ENCODE data around the gene PRKCD.

The PRKCD gene

DNA sequence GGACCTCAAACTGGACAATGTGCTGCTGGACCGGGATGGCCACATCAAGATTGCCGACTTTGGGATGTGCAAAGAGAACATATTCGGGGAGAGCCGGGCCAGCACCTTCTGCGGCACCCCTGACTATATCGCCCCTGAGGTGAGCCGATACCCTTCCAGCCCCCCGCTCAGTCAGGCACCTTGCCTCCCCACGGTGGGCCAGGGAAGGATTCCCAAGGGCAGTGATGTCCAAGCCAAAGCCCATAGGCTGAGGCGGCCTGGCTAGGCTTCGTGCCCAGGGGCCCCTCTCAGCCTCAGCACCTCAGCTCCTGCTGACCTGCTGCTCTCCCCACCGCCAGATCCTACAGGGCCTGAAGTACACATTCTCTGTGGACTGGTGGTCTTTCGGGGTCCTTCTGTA is 27.7 kb downstream of the PRKCD start:
- no peak for DNase-seq (ENCODE audit: low read depth)
- TF ChIP-seq POLR2A (IDR thresholded peaks at IDR 0.05; ENCODE audit: extremely low read depth, insufficient read length), result no peak
- no peak for TF ChIP-seq MYC (IDR thresholded peaks at IDR 0.05; ENCODE audit: low read depth, low read length)

DNA sequence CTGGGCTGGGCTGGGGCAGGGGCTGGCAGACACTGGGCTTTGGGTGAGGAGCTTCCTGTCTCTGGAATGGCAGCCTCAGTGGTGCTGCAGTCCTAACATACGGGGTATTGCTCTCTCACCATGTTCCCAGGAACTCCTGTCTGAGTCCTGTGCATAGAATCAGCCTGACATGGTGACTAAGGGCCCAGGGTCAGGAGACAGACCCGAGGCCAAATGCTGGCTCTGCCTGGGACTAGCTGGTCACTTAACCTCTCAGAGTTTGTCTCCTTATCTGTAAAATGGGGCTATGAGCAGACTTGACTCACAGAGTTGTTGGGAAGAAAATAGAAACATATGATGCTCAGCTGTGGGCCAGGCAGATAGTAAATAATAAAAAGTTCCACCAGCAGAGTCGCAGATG is 28.3 kb downstream of the PRKCD start:
- no peak for DNase-seq (ENCODE audit: low read depth)
- no peak for TF ChIP-seq MYC (IDR thresholded peaks at IDR 0.05; ENCODE audit: low read depth, low read length)
- no peak for TF ChIP-seq POLR2A (IDR thresholded peaks at IDR 0.05; ENCODE audit: extremely low read depth, insufficient read length)
- TF ChIP-seq, protein P1, sequence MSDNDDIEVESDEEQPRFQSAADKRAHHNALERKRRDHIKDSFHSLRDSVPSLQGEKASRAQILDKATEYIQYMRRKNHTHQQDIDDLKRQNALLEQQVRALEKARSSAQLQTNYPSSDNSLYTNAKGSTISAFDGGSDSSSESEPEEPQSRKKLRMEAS (IDR thresholded peaks at IDR 0.05; ENCODE audit: low read depth, low read length), result no peak
- TF ChIP-seq, protein P2, sequence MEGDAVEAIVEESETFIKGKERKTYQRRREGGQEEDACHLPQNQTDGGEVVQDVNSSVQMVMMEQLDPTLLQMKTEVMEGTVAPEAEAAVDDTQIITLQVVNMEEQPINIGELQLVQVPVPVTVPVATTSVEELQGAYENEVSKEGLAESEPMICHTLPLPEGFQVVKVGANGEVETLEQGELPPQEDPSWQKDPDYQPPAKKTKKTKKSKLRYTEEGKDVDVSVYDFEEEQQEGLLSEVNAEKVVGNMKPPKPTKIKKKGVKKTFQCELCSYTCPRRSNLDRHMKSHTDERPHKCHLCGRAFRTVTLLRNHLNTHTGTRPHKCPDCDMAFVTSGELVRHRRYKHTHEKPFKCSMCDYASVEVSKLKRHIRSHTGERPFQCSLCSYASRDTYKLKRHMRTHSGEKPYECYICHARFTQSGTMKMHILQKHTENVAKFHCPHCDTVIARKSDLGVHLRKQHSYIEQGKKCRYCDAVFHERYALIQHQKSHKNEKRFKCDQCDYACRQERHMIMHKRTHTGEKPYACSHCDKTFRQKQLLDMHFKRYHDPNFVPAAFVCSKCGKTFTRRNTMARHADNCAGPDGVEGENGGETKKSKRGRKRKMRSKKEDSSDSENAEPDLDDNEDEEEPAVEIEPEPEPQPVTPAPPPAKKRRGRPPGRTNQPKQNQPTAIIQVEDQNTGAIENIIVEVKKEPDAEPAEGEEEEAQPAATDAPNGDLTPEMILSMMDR (IDR thresholded peaks at IDR 0.05; ENCODE audit: low read depth, low read length), result no peak
- no peak overlapping the region for H3K4me3 ChIP-seq (ENCODE audit: low read depth, low read length)

More for the DNA sequence above, 27.7 kb downstream of the PRKCD start:
- H3K4me3 ChIP-seq (ENCODE audit: low read depth, low read length), result no peak overlapping the region

DNA sequence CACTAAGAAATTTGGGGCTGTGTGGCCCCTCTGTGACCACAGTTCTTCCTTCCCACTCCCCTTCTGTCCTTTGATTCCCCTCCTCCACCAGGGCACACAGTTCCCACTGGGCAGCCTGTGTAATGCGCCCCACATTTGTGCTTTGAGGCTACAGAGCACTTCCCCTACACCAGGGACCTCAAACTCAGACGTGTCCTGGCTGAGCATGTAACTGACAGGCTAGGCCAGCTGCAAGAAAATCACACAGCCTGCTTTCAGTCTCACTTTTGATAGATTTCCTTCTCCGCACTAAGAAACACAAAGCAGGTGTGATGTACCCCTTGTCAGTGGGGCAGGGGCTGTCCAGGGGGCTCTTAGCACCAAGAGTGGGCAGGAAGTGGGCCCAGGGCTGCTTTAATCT is 29.6 kb downstream of the PRKCD start:
- no peak overlapping the region for H3K4me3 ChIP-seq (ENCODE audit: low read depth, low read length)
- TF ChIP-seq POLR2A (IDR thresholded peaks at IDR 0.05; ENCODE audit: extremely low read depth, insufficient read length), result no peak
- no peak for TF ChIP-seq MYC (IDR thresholded peaks at IDR 0.05; ENCODE audit: low read depth, low read length)
- TF ChIP-seq, protein P2 (IDR thresholded peaks at IDR 0.05; ENCODE audit: low read depth, low read length), result no peak
- DNase-seq (ENCODE audit: low read depth), result no peak

DNA sequence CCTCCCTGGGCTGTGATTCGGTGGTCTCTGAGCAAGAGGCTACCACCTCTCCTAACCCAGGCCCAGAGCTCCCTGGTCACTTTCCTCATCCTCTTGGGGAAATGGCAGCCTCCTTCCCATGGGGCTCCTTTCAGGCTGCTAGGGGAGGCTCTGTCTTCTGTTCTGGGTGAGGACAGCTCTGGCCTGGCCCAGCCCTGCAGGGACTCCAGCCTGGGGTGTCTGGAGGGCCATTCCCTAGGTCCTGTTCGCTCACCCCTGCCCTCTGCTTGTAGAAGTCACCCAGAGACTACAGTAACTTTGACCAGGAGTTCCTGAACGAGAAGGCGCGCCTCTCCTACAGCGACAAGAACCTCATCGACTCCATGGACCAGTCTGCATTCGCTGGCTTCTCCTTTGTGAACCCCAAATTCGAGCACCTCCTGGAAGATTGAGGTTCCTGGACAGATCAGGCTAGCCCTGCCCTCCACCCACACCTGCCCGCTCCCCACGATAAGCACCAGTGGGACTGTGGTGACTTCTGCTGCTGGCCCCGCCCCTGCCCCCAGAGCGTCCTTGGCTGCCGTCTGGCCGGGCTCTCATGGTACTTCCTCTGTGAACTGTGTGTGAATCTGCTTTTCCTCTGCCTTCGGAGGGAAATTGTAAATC is 30.9 kb downstream of the PRKCD start:
- TF ChIP-seq, protein P2 (IDR thresholded peaks at IDR 0.05; ENCODE audit: low read depth, low read length), result no peak
- TF ChIP-seq, protein P1 (IDR thresholded peaks at IDR 0.05; ENCODE audit: low read depth, low read length), result no peak
- no peak for DNase-seq (ENCODE audit: low read depth)
- no peak overlapping the region for H3K4me3 ChIP-seq (ENCODE audit: low read depth, low read length)

DNA sequence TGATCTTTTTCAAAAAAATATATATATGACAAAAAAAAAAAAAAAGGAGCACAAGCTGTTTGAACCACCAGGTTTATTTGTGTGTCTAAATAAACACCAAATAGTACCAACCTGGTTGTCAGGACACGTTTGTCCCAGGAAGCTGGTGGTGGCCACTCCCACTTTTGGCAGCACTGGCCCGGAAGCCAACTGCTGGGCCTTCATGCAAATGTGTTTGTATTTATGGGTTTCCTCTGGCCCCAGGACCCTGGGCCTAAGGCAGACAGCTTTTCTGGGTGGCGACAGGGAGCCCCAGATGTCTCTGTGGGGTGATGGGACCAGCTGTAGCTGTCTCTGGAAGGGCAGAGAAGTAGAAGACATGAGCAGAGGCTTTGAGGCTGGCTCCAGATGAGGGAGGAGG is 31.6 kb downstream of the PRKCD start:
- H3K4me3 ChIP-seq (ENCODE audit: low read depth, low read length), result no peak overlapping the region
- DNase-seq (ENCODE audit: low read depth), result no peak
- no peak for TF ChIP-seq MYC (IDR thresholded peaks at IDR 0.05; ENCODE audit: low read depth, low read length)
- no peak for TF ChIP-seq POLR2A (IDR thresholded peaks at IDR 0.05; ENCODE audit: extremely low read depth, insufficient read length)
- TF ChIP-seq, protein P1 (IDR thresholded peaks at IDR 0.05; ENCODE audit: low read depth, low read length), result no peak
- TF ChIP-seq, protein P2 (IDR thresholded peaks at IDR 0.05; ENCODE audit: low read depth, low read length), result no peak

DNA sequence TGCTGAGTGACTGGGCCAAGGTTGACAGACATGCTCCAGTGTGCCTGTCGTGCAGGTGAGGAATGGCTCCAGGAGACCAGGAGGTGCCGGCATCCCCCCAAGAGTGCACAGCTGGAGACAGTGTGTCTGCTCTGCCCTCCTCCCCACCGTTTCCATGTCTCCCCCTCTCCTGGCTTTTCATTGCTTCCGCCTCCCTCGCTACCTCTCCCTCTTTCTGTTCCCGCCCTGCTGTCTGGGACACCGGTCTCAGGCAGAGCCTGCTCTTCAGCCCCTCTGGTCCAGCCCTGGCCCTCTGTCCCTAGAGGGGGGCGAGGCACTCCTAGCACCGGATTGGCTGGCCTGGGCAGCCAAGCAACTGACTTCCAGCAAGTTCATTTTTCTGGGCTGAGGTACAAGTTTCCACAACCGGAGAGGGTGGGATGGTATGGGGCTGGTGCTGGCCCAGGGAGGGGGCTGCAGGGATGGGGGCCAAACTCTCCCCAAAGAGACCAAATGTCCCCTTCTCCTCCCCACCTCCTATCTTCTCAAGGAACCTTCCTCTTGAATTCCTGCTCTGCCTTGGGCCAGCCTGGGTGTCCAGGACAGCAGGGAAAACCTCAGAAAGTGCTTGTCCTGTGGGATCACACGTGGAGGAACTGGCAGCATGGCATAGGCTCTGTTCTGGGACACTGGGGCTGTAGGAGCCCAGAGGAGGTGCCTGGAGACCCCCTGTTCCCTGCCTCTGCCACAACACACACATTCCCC is 32.6 kb downstream of the PRKCD start:
- DNase-seq (ENCODE audit: low read depth), result no peak
- TF ChIP-seq, protein P1 (IDR thresholded peaks at IDR 0.05; ENCODE audit: low read depth, low read length), result no peak
- TF ChIP-seq, protein P2 (IDR thresholded peaks at IDR 0.05; ENCODE audit: low read depth, low read length), result no peak
- TF ChIP-seq POLR2A (IDR thresholded peaks at IDR 0.05; ENCODE audit: extremely low read depth, insufficient read length), result no peak
- no peak for TF ChIP-seq MYC (IDR thresholded peaks at IDR 0.05; ENCODE audit: low read depth, low read length)
- H3K4me3 ChIP-seq (ENCODE audit: low read depth, low read length), result no peak overlapping the region

Measured in NB4 (cell line).